DND-41 (cell line): ENCODE measurements around the gene POLR2F.

ENCODE experiments used
- ATAC-seq: fragments of 200-7000 bp; cut with Tn5 transposase; 3 replicates; pipeline ENCODE4 v1.9.1; 2021; ENCODE audit warnings: low read depth; ENCODE audit not compliant: insufficient read depth
- DNase-seq: peaks from one replicate; pipeline ENCODE4 v3.0.0-alpha.2; 2020
- H2AFZ ChIP-seq: 2 replicates; pipeline ENCODE4 v1.6.0; 2012; ENCODE audit warnings: low read depth, low read length
- H3K27ac ChIP-seq: 2 replicates; pipeline ENCODE4 v1.5.1; 2012; ENCODE audit warnings: low read length, inconsistent platforms
- H3K27me3 ChIP-seq: fragments of 200-600 bp; sonication (generic); 2 replicates; pipeline ENCODE4 v1.6.0; 2012; ENCODE audit warnings: low read length, mild to moderate bottlenecking, inconsistent platforms; ENCODE audit not compliant: insufficient read depth, poor library complexity
- H3K36me3 ChIP-seq: 2 replicates; pipeline ENCODE4 v1.5.1; 2012; ENCODE audit warnings: low read length, inconsistent platforms; ENCODE audit not compliant: insufficient read depth
- H3K4me1 ChIP-seq: 2 replicates; pipeline ENCODE4 v1.5.1; 2012; ENCODE audit warnings: mild to moderate bottlenecking, low read length; ENCODE audit not compliant: insufficient read depth
- H3K4me2 ChIP-seq: 2 replicates; pipeline ENCODE4 v1.6.0; 2012; ENCODE audit warnings: mild to moderate bottlenecking, moderate library complexity, low read length, inconsistent platforms; ENCODE audit not compliant: insufficient read depth
- H3K4me3 ChIP-seq, 2 experiments: fragments of 200-600 bp in 1 of 2; shearing (Covaris generic) in 1 of 2; 2 replicates each; pipeline ENCODE4 v1.5.1; 2012 to 2016; ENCODE audit warnings: inconsistent platforms in 2 of 2, low read length in 2 of 2, mild to moderate bottlenecking in 2 of 2, low read depth in 1 of 2, moderate library complexity in 1 of 2
- H3K79me2 ChIP-seq: 2 replicates; pipeline ENCODE4 v1.6.0; 2012; ENCODE audit warnings: low read length, inconsistent platforms; ENCODE audit not compliant: insufficient read depth
- H3K9ac ChIP-seq: 2 replicates; pipeline ENCODE4 v1.6.0; 2012; ENCODE audit warnings: low read depth, mild to moderate bottlenecking, inconsistent platforms, low read length, moderate library complexity
- H3K9me3 ChIP-seq: 2 replicates; pipeline ENCODE4 v1.5.1; 2012; ENCODE audit warnings: low read length, moderate library complexity, mild to moderate bottlenecking, inconsistent platforms; ENCODE audit not compliant: insufficient read depth, severe bottlenecking
- H4K20me1 ChIP-seq: 2 replicates; pipeline ENCODE4 v1.6.0; 2012; ENCODE audit warnings: low read length; ENCODE audit not compliant: insufficient read depth
- EZH2 ChIP-seq: IDR thresholded peaks from 3 replicates; pipeline ENCODE4 v1.6.1; 2012; ENCODE audit warnings: borderline replicate concordance, low read depth, mild to moderate bottlenecking, moderate library complexity, low read length, inconsistent platforms; ENCODE audit not compliant: severe bottlenecking
- TF ChIP-seq, protein P1 (sequence below): IDR thresholded peaks from 2 replicates; pipeline ENCODE4 v1.5.1; 2012; ENCODE audit warnings: borderline replicate concordance, low read length, moderate library complexity, mild to moderate bottlenecking; ENCODE audit not compliant: poor library complexity, severe bottlenecking; ENCODE audit errors: extremely low read depth

Gene POLR2F

DNA sequence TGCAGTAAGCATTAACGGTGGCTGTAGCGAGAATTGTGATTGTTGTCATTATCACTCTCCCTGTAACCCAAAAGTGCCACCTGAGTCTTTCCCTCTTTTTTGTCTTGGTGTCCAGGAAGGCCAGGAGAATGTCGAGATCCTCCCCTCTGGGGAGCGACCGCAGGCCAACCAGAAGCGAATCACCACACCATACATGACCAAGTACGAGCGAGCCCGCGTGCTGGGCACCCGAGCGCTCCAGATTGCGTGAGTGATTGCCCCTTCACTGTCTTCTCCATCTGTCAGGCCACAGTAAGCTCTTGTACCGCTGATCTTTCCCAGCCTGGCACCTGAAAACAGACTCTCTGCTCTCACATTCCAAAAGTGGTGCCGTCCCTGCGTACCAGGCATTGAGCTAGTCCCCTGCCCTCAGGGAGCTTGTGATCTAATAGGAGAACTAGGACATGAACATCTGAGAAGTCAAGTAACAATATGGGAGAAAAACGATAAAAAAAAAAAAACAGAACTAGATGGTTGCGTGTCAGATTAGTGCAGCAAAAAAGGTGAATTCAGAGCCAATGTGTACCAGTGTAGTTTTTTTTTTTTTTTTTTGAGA is 5.8 kb downstream of the POLR2F start:
- H4K20me1 ChIP-seq, result no peaks in the 10 kb centered on the region; the same call in none of the 2 replicates
- DNase-seq (no peak), ATAC-seq (no peak)
- H3K4me3 ChIP-seq, result no peak overlapping the region
- H3K27ac ChIP-seq, result no peak overlapping the region
- no peak overlapping the region for H3K9ac ChIP-seq
- H3K4me2 ChIP-seq, result no peak overlapping the region
- H3K27me3 ChIP-seq, result no peaks in the 10 kb centered on the region
- H2AFZ ChIP-seq, result no peak overlapping the region
- H3K79me2 ChIP-seq, result peaks cover 11% of the 10 kb centered on the region
- peaks cover 8% of the 10 kb centered on the region for H3K4me1 ChIP-seq
- H3K36me3 ChIP-seq, result peaks cover 62% of the 10 kb centered on the region
- H3K9me3 ChIP-seq, result no peaks in the 10 kb centered on the region
- TF ChIP-seq, protein P1, sequence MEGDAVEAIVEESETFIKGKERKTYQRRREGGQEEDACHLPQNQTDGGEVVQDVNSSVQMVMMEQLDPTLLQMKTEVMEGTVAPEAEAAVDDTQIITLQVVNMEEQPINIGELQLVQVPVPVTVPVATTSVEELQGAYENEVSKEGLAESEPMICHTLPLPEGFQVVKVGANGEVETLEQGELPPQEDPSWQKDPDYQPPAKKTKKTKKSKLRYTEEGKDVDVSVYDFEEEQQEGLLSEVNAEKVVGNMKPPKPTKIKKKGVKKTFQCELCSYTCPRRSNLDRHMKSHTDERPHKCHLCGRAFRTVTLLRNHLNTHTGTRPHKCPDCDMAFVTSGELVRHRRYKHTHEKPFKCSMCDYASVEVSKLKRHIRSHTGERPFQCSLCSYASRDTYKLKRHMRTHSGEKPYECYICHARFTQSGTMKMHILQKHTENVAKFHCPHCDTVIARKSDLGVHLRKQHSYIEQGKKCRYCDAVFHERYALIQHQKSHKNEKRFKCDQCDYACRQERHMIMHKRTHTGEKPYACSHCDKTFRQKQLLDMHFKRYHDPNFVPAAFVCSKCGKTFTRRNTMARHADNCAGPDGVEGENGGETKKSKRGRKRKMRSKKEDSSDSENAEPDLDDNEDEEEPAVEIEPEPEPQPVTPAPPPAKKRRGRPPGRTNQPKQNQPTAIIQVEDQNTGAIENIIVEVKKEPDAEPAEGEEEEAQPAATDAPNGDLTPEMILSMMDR, result no peak
- no peak for TF ChIP-seq EZH2

DNA sequence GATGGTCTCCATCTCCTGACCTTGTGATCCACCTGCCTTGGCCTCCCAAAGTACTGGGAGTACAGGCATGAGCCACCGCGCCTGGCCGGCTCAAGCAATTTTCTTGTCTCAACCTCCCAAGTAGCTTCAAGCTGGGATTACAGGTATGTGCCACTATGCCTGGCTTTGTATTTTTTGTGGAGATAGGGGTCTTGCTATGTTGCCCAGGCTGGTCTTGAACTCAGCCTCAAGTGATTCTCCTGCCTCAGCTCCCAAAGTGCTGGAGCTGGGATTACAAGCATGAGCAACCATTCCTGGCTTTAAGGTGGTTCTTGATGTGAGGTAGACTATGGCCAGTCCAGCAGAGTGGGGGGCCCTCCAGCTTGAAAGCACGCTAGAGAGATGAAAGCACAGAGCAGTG is 7.6 kb downstream of the POLR2F start:
- H3K9me3 ChIP-seq, result no peaks in the 10 kb centered on the region
- no peak overlapping the region for H3K4me3 ChIP-seq
- H3K36me3 ChIP-seq, result peaks cover 67% of the 10 kb centered on the region
- peaks cover 5% of the 10 kb centered on the region for H4K20me1 ChIP-seq
- DNase-seq (no peak), ATAC-seq (no peak)
- no peak overlapping the region for H3K27ac ChIP-seq
- H3K79me2 ChIP-seq, result no peaks in the 10 kb centered on the region; the same call in 1 of the 2 replicates
- H3K27me3 ChIP-seq, result no peaks in the 10 kb centered on the region
- H3K9ac ChIP-seq, result no peak overlapping the region
- H3K4me1 ChIP-seq, result no peaks in the 10 kb centered on the region
- no peak overlapping the region for H3K4me2 ChIP-seq
- no peak overlapping the region for H2AFZ ChIP-seq
- no peak for TF ChIP-seq EZH2
- TF ChIP-seq, protein P1, result no peak

DNA sequence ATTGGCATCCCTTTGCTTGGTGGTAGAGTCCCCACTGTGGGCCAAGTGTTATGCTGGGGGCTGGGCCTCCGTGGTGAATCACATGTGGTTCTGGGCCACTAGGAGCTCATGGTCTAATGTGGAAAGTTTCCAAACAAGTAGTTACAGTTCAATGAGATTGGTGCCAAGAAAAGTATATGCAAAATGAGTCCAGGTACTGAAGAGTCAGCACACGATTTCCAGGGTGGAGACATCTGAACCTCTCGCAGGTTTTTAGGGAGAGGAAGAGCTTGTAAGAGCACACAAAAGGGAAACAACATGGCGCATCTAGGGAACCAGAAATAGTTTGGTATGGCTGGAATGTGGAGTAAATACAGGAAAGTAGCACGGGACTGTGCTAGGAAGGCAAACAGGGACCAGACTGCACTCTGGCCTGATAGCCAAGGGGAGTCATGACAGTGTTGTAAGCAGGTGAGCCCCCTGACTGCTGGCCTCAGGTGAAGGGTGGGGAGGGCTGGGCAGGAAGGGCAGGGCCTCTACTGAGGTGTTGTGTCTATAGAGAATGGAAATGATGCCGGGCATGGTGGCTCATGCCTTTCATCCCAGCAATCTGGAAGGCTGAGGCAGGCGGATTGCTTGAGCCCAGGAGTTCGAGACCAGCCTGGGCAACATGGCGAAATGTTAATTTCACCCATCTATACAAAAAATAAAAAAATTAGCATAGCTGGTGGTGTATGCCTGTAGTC is 12.6 kb downstream of the POLR2F start:
- Histone ChIP-seq H3K27ac (no peak overlapping the region), H3K27me3 (no peaks in the 10 kb centered on the region), H3K79me2 (no peaks in the 10 kb centered on the region; the same call in none of the 2 replicates), H4K20me1 (peaks cover 11% of the 10 kb centered on the region; the same call in 1 of the 2 replicates), H3K4me2 (no peak overlapping the region), H3K36me3 (peaks cover 57% of the 10 kb centered on the region), H2AFZ (no peak overlapping the region), H3K4me1 (no peaks in the 10 kb centered on the region), H3K9ac (no peak overlapping the region), H3K9me3 (no peaks in the 10 kb centered on the region), H3K4me3 (no peak overlapping the region)
- no peak for TF ChIP-seq EZH2
- TF ChIP-seq, protein P1, result no peak
- ATAC-seq, result no peak
- DNase-seq, result no peak
